K562 (cell line): ENCODE measurements around the gene BOLL.

Source experiments
- ELF4 ChIP-seq: fragments of 450-650 bp; formaldehyde crosslinking; IDR thresholded peaks from 2 replicates; pipeline ENCODE4 v1.4.0; 2022; ENCODE audit warnings: missing genetic modification characterization
- GABPA ChIP-seq: fragments of 200-800 bp; sonication (Bioruptor generic); conservative IDR thresholded peaks from 2 replicates; pipeline ENCODE4 v1.6.1; 2016; ENCODE audit warnings: low read depth, missing genetic modification characterization, missing compliant biosample characterization
- HDAC6 ChIP-seq: IDR thresholded peaks from 2 replicates; pipeline ENCODE4 v1.6.1; 2012; ENCODE audit warnings: low read depth, mild to moderate bottlenecking, control low read depth, inconsistent platforms, low read length, moderate library complexity
- MTF1 ChIP-seq: fragments of 250-450 bp; sonication (Bioruptor Pico); IDR thresholded peaks from 2 replicates; pipeline ENCODE4 v1.9.0; 2021; ENCODE audit warnings: moderate library complexity, mild to moderate bottlenecking, inconsistent platforms, borderline replicate concordance
- NFRKB ChIP-seq: fragments of 450-650 bp; IDR thresholded peaks from 2 replicates; pipeline ENCODE4 v1.6.1; 2016; ENCODE audit warnings: low read depth
- NR3C1 ChIP-seq: sonication (generic); formaldehyde crosslinking; IDR thresholded peaks from 2 replicates; pipeline ENCODE4 v1.8.1; 2022; ENCODE audit warnings: missing genetic modification reagents
- PHF8 ChIP-seq: fragments of 200-600 bp; sonication (generic); IDR thresholded peaks from 2 replicates; pipeline ENCODE4 v1.6.1; 2012; ENCODE audit warnings: mixed run types, mild to moderate bottlenecking, inconsistent platforms, low read length, moderate library complexity, borderline replicate concordance
- ZNF384 ChIP-seq: IDR thresholded peaks from 2 replicates; pipeline ENCODE4 v1.6.1; 2012; ENCODE audit warnings: low read depth, low read length, improper control_type of control experiment
- ZSCAN29 ChIP-seq: fragments of 450-650 bp; IDR thresholded peaks from 2 replicates; pipeline ENCODE4 v1.6.1; 2017
- TF ChIP-seq, protein P1 (sequence below): sonication (generic); formaldehyde crosslinking; IDR thresholded peaks from 2 replicates; pipeline ENCODE4 v1.5.0; 2020; ENCODE audit warnings: missing genetic modification reagents
- TF ChIP-seq, protein P2 (sequence below): sonication (generic); formaldehyde crosslinking; IDR thresholded peaks from 2 replicates; pipeline ENCODE4 v1.9.0; 2022; ENCODE audit warnings: mild to moderate bottlenecking, missing genetic modification reagents

DNA sequence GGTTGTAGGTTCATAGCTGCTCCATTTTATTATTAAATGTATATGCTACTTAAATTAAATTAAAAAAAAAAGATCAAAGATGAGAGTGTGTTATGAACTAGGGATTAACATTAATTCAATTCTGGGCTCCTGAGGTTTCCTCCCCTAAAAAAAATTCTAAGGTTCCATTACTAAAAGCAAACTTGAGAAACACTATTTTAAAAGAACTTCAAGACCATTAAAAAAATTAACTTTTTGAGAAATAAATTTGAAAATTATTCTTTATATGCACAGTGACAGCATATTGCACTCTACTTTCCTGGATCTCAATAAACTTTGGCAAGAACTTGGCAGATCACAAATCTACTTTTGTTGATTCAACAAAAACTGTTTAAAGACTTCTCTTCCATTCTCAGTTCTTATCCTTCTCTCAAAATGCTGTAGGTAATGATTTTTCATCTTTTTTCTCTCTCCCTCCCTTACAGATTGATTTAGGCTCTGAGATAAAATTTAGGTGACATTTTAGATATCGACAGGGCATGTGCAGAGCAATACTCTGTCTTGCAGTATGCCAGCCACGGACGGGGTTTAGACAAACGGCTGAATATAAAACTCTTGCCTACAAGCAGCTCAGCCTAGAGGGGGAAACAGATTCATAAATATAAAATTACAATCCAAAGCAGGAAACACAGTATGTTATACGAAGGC is 80.5 kb downstream of the BOLL start:
- TF ChIP-seq PHF8, result peak; percentile 69
- no peak for TF ChIP-seq HDAC6
- peak; percentile 74 for TF ChIP-seq NFRKB
- TF ChIP-seq, protein P1, sequence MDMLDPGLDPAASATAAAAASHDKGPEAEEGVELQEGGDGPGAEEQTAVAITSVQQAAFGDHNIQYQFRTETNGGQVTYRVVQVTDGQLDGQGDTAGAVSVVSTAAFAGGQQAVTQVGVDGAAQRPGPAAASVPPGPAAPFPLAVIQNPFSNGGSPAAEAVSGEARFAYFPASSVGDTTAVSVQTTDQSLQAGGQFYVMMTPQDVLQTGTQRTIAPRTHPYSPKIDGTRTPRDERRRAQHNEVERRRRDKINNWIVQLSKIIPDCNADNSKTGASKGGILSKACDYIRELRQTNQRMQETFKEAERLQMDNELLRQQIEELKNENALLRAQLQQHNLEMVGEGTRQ (CRISPR knock-in tag), result no peak
- TF ChIP-seq ZNF384, result no peak
- no peak for TF ChIP-seq MTF1 (CRISPR knock-in tag)
- no peak for TF ChIP-seq GABPA (tag)
- TF ChIP-seq NR3C1, result no peak
- TF ChIP-seq ELF4 (CRISPR knock-in tag), result no peak
- TF ChIP-seq, protein P2, sequence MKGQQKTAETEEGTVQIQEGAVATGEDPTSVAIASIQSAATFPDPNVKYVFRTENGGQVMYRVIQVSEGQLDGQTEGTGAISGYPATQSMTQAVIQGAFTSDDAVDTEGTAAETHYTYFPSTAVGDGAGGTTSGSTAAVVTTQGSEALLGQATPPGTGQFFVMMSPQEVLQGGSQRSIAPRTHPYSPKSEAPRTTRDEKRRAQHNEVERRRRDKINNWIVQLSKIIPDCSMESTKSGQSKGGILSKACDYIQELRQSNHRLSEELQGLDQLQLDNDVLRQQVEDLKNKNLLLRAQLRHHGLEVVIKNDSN (CRISPR knock-in tag), result no peak
- TF ChIP-seq ZSCAN29, result no peak
